Adrenal gland (tissue), 5 donors: Measurements from ENCODE around the gene SLC27A2.

Source experiments
- CTCF ChIP-seq, 6 experiments: fragments of 450-650 bp in 4 of 6; fragments of 200-600 bp in 2 of 6; sonication (generic) in 1 of 6; IDR thresholded peaks; 1 replicate in 5 of 6; 2 replicates in 1 of 6; pipeline versions ENCODE4 v1.5.1 to v1.8.0; 2016 to 2021; ENCODE audit warnings: antibody characterized with exemption in 6 of 6, mild to moderate bottlenecking in 2 of 6, moderate library complexity in 1 of 6
- POLR2A ChIP-seq, 2 donors: fragments of 450-650 bp; IDR thresholded peaks; one replicate each; pipeline ENCODE4 v1.6.1; 2017; ENCODE audit warnings: antibody characterized with exemption in 2 of 2, mild to moderate bottlenecking in 2 of 2, moderate library complexity in 1 of 2
- donor health status: DM: no; HTN: no; CAD: no.

GRCh38 chr15:50235794-50236193 is 53.8 kb downstream of the SLC27A2 start:
- TF ChIP-seq CTCF (IDR thresholded peaks at IDR 0.05) (no peak), POLR2A (IDR thresholded peaks at IDR 0.05) (no peak)
